GM12874 (cell line): ENCODE results near the gene RBP2.

ENCODE experiments used
- TF ChIP-seq, protein P1 (sequence below): IDR thresholded peaks from 2 replicates; pipeline ENCODE4 v1.5.1; 2011; ENCODE audit warnings: low read depth, mild to moderate bottlenecking, control low read depth, low read length, moderate library complexity; ENCODE audit not compliant: insufficient read depth

RBP2 gene

DNA sequence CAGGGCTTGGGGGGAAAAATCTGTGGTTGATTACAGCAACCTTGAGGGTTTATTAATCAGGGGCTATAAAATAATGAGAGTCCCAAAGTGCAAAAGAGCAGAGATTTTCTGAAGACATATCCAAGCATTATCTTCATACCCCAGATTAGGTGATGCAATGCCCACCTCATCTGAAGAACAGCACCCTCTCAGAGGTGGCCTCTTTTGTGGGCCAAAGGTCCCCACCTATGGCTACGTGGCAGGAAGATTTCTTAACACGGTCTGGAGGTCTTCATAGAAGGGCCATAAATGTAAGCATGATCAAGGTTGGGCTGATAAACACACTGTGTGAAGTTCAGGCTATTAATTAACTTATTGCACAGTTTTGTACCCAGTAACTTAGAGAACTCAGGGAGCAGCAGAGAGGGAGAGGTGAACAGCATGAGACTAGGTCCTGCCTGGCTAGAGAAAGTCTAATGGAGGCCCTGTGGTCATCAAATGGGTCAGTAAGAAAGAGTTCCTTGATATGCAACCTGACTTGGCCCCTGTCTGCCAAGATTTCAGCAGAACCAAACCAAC is 29.6 kb upstream of the RBP2 start:
- TF ChIP-seq, protein P1, sequence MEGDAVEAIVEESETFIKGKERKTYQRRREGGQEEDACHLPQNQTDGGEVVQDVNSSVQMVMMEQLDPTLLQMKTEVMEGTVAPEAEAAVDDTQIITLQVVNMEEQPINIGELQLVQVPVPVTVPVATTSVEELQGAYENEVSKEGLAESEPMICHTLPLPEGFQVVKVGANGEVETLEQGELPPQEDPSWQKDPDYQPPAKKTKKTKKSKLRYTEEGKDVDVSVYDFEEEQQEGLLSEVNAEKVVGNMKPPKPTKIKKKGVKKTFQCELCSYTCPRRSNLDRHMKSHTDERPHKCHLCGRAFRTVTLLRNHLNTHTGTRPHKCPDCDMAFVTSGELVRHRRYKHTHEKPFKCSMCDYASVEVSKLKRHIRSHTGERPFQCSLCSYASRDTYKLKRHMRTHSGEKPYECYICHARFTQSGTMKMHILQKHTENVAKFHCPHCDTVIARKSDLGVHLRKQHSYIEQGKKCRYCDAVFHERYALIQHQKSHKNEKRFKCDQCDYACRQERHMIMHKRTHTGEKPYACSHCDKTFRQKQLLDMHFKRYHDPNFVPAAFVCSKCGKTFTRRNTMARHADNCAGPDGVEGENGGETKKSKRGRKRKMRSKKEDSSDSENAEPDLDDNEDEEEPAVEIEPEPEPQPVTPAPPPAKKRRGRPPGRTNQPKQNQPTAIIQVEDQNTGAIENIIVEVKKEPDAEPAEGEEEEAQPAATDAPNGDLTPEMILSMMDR: no peak

DNA sequence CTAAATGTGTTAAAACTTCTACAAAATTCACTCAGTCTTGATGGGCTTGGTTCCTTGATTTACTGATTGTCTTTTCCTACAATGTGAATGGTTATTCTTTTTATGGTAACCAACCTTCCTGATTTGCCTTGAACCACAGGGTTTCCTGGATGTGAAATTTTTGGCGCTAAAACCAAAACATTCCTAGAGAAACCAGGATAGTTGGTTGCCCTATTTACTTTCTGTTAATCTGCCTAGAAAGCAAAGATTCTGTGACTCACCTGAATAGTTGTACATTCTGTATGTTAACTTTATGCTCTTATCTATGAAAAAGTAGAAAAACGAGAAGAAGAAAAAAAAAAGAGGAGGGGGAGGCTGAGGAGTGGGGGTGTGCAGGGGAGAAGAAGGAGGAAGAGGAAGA is 23.2 kb upstream of the RBP2 start:
- TF ChIP-seq, protein P1: no peak

DNA sequence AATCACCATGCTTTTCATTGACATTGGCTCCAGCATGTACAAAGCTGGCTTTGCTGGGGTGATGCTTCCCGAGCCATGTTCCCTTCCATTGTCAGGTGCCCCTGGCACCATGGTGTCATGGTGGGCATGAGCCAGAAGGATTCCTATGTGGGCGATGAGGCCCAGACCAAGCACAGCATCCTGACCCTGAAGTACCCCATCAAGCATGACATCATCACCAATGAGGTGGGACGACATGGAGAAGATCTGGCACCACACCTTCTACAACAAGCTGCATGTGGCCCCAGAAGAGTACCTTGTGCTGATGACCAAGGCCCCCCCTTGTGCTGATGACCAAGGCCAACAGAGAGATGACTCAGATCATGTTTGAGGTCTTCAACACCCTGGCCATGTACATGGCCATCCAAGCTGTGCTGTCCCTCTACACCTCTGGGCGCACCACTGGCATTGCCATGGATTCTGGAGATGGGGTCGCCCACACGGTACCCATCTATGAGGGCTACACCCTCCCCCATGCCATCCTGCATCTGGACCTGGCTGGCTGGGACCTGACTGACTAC is 17.6 kb upstream of the RBP2 start:
- TF ChIP-seq, protein P1: no peak

DNA sequence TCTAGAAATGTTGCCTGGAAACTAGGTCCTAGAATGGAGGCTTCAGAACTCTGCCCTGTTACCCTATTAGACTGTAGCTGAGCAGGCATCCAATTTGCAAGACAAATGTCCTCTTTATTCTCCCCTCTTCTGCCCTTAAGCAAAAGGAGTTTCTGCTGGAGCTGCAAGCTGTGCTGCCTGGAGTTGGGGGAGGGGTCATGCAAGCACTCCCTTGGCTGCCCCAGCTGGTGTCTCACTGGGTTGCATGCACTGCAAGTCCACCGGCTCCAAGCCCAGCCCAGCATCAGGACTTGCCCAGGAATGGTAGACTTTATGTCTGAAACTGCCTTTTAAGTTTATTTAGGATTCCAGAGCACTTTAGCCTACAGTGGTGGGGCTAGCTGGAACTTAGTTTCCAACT is 15.7 kb upstream of the RBP2 start:
- TF ChIP-seq, protein P1: no peak

DNA sequence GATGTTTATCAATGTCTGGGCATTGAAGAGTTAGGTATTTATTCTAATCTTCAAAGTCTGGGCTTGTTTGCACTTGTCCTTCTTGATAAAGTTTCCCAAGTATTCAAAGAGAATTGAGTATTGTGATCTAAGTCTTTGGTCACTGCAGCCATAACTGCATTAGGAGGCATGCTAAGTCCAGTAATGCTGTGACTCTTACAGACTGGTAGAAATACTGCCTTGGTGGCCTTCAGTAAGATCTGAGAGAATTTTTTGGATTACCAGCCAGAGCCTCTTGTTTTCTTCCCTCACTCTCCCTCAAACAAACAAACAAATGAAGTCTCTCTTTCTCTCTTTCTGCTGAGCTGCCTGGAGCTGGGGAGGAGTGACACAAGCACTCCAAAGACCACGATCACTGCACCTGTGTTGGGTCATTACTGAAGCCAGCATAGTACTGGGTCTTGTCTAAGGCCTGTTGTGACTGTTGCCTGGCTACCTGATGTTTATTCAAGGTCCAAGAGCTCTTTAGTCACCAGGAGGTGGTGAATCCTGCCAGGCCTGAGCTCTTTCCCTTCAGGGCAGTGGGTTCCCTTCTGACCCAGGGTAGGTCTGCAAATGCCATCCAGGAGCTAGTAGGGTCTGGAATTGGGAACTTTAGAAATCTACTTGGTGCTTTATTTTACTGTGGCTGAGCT is 14.8 kb upstream of the RBP2 start:
- TF ChIP-seq, protein P1: no peak

DNA sequence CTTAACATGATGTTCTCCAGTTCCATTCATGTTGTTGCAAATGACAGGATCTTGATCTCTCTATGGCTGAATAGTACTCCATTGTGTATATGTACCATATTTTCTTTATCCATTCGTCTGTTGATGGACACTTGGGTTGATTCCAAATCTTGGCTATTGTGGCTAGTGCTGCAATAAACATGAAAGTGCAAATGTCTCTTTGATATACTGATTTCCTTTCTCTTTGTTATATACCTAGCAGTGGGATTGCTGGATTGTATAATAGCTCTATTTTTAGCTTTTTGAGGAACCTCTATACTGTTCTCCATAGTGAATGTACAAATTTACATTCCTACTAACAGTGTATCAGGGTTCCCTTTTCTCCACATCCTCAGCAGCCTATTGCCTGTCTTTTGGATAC is 5.9 kb upstream of the RBP2 start:
- TF ChIP-seq, protein P1: no peak

DNA sequence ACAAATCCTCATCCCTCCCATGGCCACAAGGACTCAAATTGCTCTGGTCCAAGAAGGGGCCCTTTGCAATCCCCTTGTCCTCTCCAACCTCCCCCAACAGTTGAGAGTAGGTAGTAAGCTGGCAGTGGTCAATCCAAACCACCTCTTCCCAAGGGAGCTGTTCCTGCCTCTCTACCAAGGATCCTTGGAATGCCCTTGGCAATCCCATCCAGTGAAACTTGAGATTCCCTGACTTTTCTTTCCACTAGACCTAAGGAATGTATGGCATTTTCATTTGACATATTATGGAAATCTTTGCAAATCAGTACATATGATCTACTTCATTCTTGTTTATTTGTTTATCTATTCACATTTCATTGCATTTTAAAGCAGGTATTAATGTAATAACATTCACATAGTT is 4.8 kb upstream of the RBP2 start:
- TF ChIP-seq, protein P1: no peak
